A204.1 (cell line): ENCODE data around the gene ZNF646.

ENCODE experiments used
- FAIRE-seq: peaks from 2 replicates; lab custom pipeline; 2012; peaks lifted over from hg19 to GRCh38; lab: Jason Lieb, UNC

Gene ZNF646

DNA sequence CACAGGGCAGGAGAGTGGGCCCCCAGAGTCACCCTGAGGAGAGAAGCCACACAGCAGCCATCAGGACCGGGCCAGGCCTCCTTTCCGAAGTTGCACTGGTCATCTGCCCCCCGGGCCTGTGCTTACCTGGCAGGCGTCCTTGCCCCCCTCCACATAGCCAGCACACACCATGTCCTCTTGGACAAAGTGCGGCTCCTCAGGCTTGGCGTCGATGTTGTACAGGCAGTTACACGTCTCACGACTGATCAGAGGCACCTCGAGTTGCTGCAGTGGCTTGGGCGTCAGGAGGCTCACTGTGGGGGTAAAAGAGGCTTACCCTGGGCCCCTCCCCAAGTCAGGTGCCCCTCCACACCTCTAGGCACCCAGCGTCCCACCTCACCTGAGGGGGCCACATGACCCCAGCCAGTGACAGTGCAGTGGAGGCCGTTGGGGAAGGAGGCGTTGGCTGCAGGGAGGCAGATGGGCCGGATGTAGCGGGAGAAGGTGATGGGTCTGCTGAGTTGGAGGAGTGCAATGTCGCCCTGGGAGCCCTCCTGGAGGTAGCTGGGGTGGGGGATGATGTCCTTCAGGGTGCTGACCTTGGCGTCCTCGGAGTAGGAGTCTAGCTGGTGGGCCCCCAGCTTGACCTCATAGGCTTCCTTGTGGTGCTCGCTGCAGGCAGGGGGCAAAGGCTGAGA lies 58.2 kb downstream of the ZNF646 start:
- FAIRE-seq: no peak

- no peak for FAIRE-seq
Measured at GRCh38 chr16:31133046-31133501, 58.9 kb downstream of the ZNF646 start.
